ENCODE data around the gene RPS19. TPM values are rescaled to one million over a fixed set of nuclear protein-coding genes. Genes with fewer than 3 reads are reported as not detected.

Gene RPS19
- total and polyA plus RNA-seq, 2 donors (not counting 1 experiment from before 2014, with no cell fraction given), result 1,320 to 2,197 TPM

- Histone ChIP-seq H3K27ac (ENCODE audit: insufficient read depth, low read length) (no peak overlapping the region), H4K20me1 (ENCODE audit: control insufficient read depth, extremely low read depth, insufficient read depth, low read length) (no peaks in the 10 kb centered on the region), H3K4me1 (ENCODE audit: control insufficient read depth, extremely low read depth, insufficient read depth, low read length) (no peaks in the 10 kb centered on the region), H2AFZ (ENCODE audit: low read length) (no peak overlapping the region), H3K9ac (ENCODE audit: insufficient read depth, low read length) (no peak overlapping the region), H3K4me3 (replicated peaks in 1 of 4; ENCODE audit: control extremely low read depth in 1 of 4, insufficient read depth in 1 of 4, low read depth in 3 of 4, low read length in 4 of 4) (no peak overlapping the region), H3K27me3 (ENCODE audit: control insufficient read depth, insufficient read depth, low read length) (peaks cover 47% of the 10 kb centered on the region), H3K79me2 (ENCODE audit: control insufficient read depth, insufficient read depth, low read length) (no peaks in the 10 kb centered on the region), H3K9me3 (ENCODE audit: control insufficient read depth, insufficient read depth, low read depth, low read length) (no peaks in the 10 kb centered on the region), H3K4me2 (ENCODE audit: extremely low read depth, insufficient read depth, low read length) (no peak overlapping the region), H3K36me3 (ENCODE audit: control insufficient read depth, insufficient read depth, low read length) (no peaks in the 10 kb centered on the region)
- DNase-seq (ENCODE audit: low read depth in 2 of 2), result no peak
- no peak for TF ChIP-seq EZH2 (IDR thresholded peaks at IDR 0.05; ENCODE audit: low read length, missing control alignments)
- TF ChIP-seq, protein P1, sequence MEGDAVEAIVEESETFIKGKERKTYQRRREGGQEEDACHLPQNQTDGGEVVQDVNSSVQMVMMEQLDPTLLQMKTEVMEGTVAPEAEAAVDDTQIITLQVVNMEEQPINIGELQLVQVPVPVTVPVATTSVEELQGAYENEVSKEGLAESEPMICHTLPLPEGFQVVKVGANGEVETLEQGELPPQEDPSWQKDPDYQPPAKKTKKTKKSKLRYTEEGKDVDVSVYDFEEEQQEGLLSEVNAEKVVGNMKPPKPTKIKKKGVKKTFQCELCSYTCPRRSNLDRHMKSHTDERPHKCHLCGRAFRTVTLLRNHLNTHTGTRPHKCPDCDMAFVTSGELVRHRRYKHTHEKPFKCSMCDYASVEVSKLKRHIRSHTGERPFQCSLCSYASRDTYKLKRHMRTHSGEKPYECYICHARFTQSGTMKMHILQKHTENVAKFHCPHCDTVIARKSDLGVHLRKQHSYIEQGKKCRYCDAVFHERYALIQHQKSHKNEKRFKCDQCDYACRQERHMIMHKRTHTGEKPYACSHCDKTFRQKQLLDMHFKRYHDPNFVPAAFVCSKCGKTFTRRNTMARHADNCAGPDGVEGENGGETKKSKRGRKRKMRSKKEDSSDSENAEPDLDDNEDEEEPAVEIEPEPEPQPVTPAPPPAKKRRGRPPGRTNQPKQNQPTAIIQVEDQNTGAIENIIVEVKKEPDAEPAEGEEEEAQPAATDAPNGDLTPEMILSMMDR (conservative IDR thresholded peaks at IDR 0.05 in 1 of 2, IDR thresholded peaks at IDR 0.05 in 1 of 2; ENCODE audit: low read depth in 1 of 2, low read length in 2 of 2), result no peak
Measured at GRCh38 chr19:41919948-41920712, 60.1 kb downstream of the RPS19 start.

DNA sequence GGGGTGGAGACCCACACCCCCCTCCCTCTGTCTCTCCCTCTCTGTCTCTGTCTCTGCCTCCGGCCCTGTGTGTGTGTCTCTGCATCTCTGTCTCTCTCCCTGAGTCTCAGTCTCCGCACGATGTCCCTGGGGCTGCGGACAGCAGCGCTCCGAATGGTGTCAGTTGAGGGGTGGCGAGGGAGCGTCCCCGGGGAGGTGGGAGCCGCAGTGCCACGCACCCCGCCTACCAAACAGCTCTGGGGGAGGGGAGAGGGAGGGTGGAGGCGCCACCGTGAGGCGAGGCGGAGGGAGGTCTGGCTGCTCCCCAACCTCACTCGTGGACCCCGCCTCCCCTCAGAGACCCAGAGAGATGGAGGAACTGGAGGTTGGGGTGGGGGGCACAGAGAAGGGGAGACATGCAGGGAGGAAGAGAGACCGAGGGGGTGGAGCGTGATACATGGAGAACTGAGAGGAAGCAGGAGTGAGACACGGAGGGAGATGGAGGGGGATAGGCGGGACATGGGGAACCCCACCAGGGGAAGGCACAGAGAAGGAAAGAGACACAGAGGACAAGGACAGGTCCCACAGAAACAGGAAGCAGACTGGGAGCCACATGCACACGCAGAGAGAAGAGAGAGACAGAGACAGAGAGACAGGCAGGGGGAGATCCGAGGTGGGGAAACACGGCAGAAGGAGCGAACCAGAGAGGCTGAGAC is 61.0 kb downstream of the RPS19 start:
- no peaks in the 10 kb centered on the region for H3K4me1 ChIP-seq (ENCODE audit: control insufficient read depth, extremely low read depth, insufficient read depth, low read length)
- no peak overlapping the region for H2AFZ ChIP-seq (ENCODE audit: low read length)
- H3K27me3 ChIP-seq (ENCODE audit: control insufficient read depth, insufficient read depth, low read length), result peaks cover 44% of the 10 kb centered on the region
- H3K9me3 ChIP-seq (ENCODE audit: control insufficient read depth, insufficient read depth, low read depth, low read length), result no peaks in the 10 kb centered on the region
- no peak overlapping the region for H3K4me2 ChIP-seq (ENCODE audit: extremely low read depth, insufficient read depth, low read length)
- H3K36me3 ChIP-seq (ENCODE audit: control insufficient read depth, insufficient read depth, low read length), result no peaks in the 10 kb centered on the region
- TF ChIP-seq, protein P1 (conservative IDR thresholded peaks at IDR 0.05 in 1 of 2, IDR thresholded peaks at IDR 0.05 in 1 of 2; ENCODE audit: low read depth in 1 of 2, low read length in 2 of 2), result no peak
- TF ChIP-seq EZH2 (IDR thresholded peaks at IDR 0.05; ENCODE audit: low read length, missing control alignments), result peak; percentile 92
- H4K20me1 ChIP-seq (ENCODE audit: control insufficient read depth, extremely low read depth, insufficient read depth, low read length), result no peaks in the 10 kb centered on the region
- H3K27ac ChIP-seq (ENCODE audit: insufficient read depth, low read length), result no peak overlapping the region
- H3K9ac ChIP-seq (ENCODE audit: insufficient read depth, low read length), result no peak overlapping the region
- H3K79me2 ChIP-seq (ENCODE audit: control insufficient read depth, insufficient read depth, low read length), result no peaks in the 10 kb centered on the region
- no peak overlapping the region for H3K4me3 ChIP-seq (replicated peaks in 1 of 4; ENCODE audit: control extremely low read depth in 1 of 4, insufficient read depth in 1 of 4, low read depth in 3 of 4, low read length in 4 of 4)
- DNase-seq (ENCODE audit: low read depth in 2 of 2), result no peak
